Measurements from ENCODE around the gene PCDHGB3. TPM values are rescaled to one million over a fixed set of nuclear protein-coding genes. Genes with fewer than 3 reads are reported as not detected.

PCDHGB3 gene
- polyA plus RNA-seq, 1 donor from 2014 or later: not detected

GRCh38 chr5:141409598-141410306 is 39.7 kb downstream of the PCDHGB3 start:
- Histone ChIP-seq H2AFZ (ENCODE audit: low read depth, low read length) (no peak overlapping the region), H3K9me2 (ENCODE audit: insufficient read depth, low read length) (no peaks in the 10 kb centered on the region), H3K4me2 (ENCODE audit: low read length) (no peak overlapping the region), H3K79me2 (replicated peaks; ENCODE audit: insufficient read depth, low read length) (peaks cover 44% of the 10 kb centered on the region), H3K27me3 (ENCODE audit: insufficient read depth, low read depth, low read length) (no peaks in the 10 kb centered on the region), H3K4me3 (ENCODE audit: low read length) (peak overlapping the region; percentile 66), H3K27ac (ENCODE audit: low read length) (no peak overlapping the region), H3F3A (ENCODE audit: insufficient read depth, low read length, poor library complexity, severe bottlenecking) (peaks cover 9% of the 10 kb centered on the region), H4K20me1 (ENCODE audit: insufficient read depth) (no peaks in the 10 kb centered on the region), H3K36me3 (ENCODE audit: insufficient read depth, low read length) (peaks cover 49% of the 10 kb centered on the region), H3K9ac (ENCODE audit: low read length) (no peak overlapping the region), H3K9me3 (ENCODE audit: low read length) (peaks cover 53% of the 10 kb centered on the region)
- TF ChIP-seq TAF1 (IDR thresholded peaks at IDR 0.05; ENCODE audit: low read depth) (no peak), RAD21 (conservative IDR thresholded peaks at IDR 0.05) (no peak), MXI1 (conservative IDR thresholded peaks at IDR 0.05; ENCODE audit: poor library complexity, severe bottlenecking) (no peak), SMC3 (conservative IDR thresholded peaks at IDR 0.05; ENCODE audit: poor library complexity) (no peak), EP300 (conservative IDR thresholded peaks at IDR 0.05; ENCODE audit: poor library complexity, severe bottlenecking) (no peak), POLR2AphosphoS5 (IDR thresholded peaks at IDR 0.05) (no peak), EZH2 (IDR thresholded peaks at IDR 0.05; ENCODE audit: borderline replicate concordance, insufficient read depth, low read length, poor library complexity, severe bottlenecking) (no peak)
- TF ChIP-seq, protein P1, sequence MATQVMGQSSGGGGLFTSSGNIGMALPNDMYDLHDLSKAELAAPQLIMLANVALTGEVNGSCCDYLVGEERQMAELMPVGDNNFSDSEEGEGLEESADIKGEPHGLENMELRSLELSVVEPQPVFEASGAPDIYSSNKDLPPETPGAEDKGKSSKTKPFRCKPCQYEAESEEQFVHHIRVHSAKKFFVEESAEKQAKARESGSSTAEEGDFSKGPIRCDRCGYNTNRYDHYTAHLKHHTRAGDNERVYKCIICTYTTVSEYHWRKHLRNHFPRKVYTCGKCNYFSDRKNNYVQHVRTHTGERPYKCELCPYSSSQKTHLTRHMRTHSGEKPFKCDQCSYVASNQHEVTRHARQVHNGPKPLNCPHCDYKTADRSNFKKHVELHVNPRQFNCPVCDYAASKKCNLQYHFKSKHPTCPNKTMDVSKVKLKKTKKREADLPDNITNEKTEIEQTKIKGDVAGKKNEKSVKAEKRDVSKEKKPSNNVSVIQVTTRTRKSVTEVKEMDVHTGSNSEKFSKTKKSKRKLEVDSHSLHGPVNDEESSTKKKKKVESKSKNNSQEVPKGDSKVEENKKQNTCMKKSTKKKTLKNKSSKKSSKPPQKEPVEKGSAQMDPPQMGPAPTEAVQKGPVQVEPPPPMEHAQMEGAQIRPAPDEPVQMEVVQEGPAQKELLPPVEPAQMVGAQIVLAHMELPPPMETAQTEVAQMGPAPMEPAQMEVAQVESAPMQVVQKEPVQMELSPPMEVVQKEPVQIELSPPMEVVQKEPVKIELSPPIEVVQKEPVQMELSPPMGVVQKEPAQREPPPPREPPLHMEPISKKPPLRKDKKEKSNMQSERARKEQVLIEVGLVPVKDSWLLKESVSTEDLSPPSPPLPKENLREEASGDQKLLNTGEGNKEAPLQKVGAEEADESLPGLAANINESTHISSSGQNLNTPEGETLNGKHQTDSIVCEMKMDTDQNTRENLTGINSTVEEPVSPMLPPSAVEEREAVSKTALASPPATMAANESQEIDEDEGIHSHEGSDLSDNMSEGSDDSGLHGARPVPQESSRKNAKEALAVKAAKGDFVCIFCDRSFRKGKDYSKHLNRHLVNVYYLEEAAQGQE (IDR thresholded peaks at IDR 0.05; ENCODE audit: borderline replicate concordance): no peak
- TF ChIP-seq, protein P2, sequence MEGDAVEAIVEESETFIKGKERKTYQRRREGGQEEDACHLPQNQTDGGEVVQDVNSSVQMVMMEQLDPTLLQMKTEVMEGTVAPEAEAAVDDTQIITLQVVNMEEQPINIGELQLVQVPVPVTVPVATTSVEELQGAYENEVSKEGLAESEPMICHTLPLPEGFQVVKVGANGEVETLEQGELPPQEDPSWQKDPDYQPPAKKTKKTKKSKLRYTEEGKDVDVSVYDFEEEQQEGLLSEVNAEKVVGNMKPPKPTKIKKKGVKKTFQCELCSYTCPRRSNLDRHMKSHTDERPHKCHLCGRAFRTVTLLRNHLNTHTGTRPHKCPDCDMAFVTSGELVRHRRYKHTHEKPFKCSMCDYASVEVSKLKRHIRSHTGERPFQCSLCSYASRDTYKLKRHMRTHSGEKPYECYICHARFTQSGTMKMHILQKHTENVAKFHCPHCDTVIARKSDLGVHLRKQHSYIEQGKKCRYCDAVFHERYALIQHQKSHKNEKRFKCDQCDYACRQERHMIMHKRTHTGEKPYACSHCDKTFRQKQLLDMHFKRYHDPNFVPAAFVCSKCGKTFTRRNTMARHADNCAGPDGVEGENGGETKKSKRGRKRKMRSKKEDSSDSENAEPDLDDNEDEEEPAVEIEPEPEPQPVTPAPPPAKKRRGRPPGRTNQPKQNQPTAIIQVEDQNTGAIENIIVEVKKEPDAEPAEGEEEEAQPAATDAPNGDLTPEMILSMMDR (IDR thresholded peaks at IDR 0.05; ENCODE audit: poor library complexity, severe bottlenecking): no peak

DNA sequence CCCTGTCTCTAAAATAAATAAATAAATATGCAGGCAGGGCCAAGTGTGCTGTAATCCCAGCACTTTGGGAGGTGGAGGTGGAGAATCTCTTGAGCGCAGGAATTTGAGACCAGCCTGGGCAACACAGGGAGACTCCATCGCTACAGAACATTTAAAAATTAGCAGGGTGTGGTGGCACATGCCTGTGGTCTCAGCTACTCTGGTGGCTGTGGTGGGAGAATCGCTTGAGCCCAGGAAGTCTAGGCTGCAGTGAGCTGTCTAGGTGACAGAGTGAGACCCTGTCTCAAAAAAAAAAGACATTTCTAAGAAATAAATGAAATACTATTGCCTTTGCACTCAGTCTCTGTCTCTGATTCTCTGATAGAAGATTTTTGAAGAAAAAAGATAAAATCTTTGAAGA is 41.5 kb downstream of the PCDHGB3 start:
- H3K4me3 ChIP-seq (ENCODE audit: low read length): peak overlapping the region; percentile 66
- no peak overlapping the region for H3K27ac ChIP-seq (ENCODE audit: low read length)
- H3K4me2 ChIP-seq (ENCODE audit: low read length): peak overlapping the region; percentile 44
- peaks cover 9% of the 10 kb centered on the region for H3F3A ChIP-seq (ENCODE audit: insufficient read depth, low read length, poor library complexity, severe bottlenecking)
- no peak overlapping the region for H2AFZ ChIP-seq (ENCODE audit: low read depth, low read length)
- peaks cover 67% of the 10 kb centered on the region for H3K36me3 ChIP-seq (ENCODE audit: insufficient read depth, low read length)
- H3K9ac ChIP-seq (ENCODE audit: low read length): no peak overlapping the region
- H3K9me2 ChIP-seq (ENCODE audit: insufficient read depth, low read length): no peaks in the 10 kb centered on the region
- H3K27me3 ChIP-seq (ENCODE audit: insufficient read depth, low read depth, low read length): no peaks in the 10 kb centered on the region
- TF ChIP-seq, protein P1 (IDR thresholded peaks at IDR 0.05; ENCODE audit: borderline replicate concordance): no peak
- TF ChIP-seq TAF1 (IDR thresholded peaks at IDR 0.05; ENCODE audit: low read depth): no peak
- no peak for TF ChIP-seq EP300 (conservative IDR thresholded peaks at IDR 0.05; ENCODE audit: poor library complexity, severe bottlenecking)
- no peak for TF ChIP-seq RAD21 (conservative IDR thresholded peaks at IDR 0.05)
- no peak for TF ChIP-seq MXI1 (conservative IDR thresholded peaks at IDR 0.05; ENCODE audit: poor library complexity, severe bottlenecking)
- no peak for TF ChIP-seq EZH2 (IDR thresholded peaks at IDR 0.05; ENCODE audit: borderline replicate concordance, insufficient read depth, low read length, poor library complexity, severe bottlenecking)
- no peak for TF ChIP-seq POLR2AphosphoS5 (IDR thresholded peaks at IDR 0.05)
- TF ChIP-seq SMC3 (conservative IDR thresholded peaks at IDR 0.05; ENCODE audit: poor library complexity): no peak
- TF ChIP-seq, protein P2 (IDR thresholded peaks at IDR 0.05; ENCODE audit: poor library complexity, severe bottlenecking): no peak
- no peaks in the 10 kb centered on the region for H4K20me1 ChIP-seq (ENCODE audit: insufficient read depth)
- peaks cover 66% of the 10 kb centered on the region for H3K9me3 ChIP-seq (ENCODE audit: low read length)
- peaks cover 53% of the 10 kb centered on the region for H3K79me2 ChIP-seq (replicated peaks; ENCODE audit: insufficient read depth, low read length)

Data from neural cell (in vitro differentiated cells).